SIG-M5 (cell line): Measurements from ENCODE around the gene KRT33B.
"Not testable (repeated sequence)": the region's sequence is repeated elsewhere in the genome, so short reads cannot be mapped to it uniquely, and the experiment has no call there.

ENCODE experiments used
- DNase-seq: peaks from one replicate; lab custom pipeline; 2025; lab: John Stamatoyannopoulos, UW

Gene KRT33B

DNA sequence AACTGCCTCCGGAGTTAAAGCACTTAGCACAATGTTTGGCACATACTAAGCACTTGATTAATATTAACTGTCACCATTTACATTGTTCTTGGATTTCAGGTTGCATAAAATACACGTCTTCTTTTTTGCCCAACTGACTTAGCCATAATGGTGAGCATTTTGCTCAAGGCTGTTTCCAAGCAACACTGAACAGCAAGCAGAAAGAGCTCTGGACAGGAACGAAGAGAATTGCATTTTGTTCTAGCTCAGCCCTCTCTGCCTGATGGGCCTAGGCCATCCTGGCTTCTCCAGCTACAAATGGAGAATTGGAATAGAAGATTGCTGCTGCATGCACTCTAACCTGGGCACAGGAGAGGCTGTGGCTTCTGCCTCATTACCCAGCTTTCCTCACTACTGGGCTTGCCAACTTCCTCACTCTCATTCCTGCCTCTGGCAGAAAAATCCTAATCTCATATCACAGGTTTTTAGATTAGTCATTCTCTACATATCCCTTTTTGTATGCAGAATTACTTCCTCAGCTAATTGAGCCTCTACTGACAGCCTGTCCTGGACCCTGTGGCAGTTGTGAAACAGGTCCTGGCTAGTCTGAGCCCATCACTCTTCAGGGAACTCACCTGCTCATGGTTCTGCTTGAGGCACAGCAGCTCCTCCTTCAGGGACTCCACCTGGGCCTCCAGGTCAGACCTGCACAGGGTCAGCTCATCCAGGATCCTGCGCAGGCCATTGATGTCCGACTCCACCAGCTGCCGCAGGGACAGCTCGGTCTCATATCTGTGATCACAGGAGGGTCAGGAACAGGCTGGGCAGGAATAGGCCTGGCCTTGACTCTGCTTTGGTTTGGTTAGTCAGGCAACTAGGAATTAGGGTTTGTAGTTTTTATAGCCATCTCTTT, 21.5 kb downstream of the KRT33B start:
- no peak for DNase-seq

DNA sequence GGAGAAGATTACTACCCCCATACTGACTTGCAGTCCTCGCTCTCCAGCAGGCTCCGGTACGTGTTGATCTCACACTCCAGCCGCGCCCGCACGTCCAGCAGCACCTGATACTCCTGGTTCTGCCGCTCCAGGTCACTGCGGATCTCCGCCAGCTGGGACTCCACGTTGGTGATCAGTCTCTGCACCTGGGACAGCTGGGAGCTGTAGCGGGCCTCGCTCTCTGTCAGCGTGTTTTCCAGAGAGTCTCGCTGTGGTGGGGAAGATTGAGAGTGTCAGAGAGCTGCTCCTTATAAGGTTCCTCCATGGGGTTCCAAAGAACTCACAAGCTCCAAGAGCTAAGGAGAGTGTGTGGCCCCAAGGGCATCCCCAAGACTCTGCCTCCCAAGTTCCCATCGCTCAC, 23.2 kb downstream of the KRT33B start:
- not testable (repeated sequence) for DNase-seq

DNA sequence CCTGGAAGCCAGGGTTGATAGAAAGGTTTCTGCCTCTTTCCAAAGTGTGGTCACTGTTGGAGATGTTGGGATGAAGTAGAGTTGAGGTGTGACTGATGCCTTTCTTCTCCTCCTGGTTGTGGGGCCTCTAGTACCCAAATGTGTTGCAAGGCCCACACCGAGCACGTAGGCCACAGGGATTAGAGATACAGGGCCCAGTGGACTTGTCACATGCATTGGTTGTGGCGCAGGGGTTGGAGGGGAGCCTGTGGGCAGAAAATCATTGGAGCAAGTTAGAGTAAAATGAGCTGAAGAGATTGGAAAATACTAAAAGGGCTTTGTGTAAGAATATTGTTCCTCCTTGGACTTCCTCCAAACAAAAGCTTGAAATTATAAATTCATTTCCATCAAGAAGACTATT, 23.6 kb downstream of the KRT33B start:
- DNase-seq = no peak

DNA sequence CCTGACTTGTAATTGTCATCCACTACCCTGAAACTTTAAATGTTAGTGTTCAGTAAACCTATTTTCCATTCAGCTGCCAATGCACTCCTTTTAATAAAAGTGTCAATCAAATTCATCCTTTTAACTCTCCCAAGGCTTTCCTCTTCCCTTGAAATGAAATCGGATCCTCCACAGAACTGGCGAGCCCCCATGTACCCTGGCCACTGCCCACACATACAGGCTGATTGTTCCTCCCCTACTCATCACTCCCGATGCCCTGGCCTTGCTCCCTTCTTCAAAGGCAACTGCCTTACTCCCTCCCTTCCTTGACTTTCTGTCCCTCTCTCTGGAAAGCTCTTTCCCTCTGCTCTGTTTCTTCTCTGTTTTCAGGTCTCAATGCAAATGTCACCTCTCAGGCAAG, 26.6 kb downstream of the KRT33B start:
- DNase-seq = no peak

DNA sequence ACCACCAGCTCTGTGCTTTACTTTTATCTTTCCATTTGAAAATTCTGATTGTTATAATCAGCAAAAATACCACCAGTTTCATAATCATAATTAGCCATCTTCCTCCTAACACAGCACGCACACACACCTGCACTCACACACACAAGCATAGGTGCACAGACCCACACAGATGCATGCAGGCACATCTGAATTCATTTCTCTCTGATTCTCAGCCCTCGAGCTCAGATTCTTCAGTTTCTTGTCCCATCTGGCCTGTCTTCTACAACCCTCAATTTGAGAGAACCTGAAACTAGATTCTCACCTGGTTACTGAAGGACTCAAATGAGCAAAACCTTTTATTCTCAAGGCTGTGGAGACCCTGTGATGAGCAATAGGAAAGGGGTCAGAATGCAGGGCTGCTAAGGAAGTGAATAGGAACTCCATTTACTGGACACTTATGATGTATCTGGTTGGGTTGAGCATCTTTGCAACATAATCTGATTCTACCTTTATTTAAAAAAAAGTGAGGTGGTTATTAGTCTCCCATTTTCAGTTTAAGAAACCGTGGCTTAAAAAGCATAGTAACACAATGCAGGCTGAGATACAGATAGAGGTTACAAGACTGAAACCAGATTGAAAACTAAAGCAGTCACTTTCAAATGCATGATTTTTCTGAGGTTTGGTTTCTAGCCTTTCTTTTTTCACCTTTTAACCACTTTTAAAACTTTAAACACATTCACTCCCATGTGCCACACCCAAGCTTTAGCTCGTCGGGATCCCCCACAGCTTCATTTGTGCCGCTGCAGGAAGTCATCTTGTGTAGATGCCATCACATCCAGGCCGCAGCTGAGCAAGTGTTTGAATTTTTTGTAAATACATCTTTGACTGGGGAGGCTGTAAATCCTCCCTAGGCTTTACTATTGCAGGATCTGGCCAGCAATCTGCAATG, 28.4 kb downstream of the KRT33B start:
- DNase-seq = no peak

DNA sequence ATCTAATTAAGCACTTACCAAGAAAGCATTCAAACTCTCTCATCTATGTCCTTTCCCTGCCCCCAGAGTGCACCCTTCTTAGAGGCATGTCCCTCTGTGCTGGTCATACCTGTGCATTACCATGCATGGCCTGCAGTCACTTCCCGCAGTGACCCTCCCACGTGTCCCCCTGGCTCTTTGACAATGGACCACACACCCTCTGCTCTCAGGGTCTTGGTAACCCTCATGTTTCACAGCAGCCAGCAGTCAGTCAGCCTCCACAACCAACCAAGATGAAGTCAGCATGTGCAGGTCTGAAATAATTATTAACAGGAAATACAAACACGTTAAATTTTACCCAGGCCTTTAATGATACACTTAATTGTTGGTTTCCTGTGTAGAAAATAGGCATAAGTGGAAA, 29.1 kb downstream of the KRT33B start:
- no peak for DNase-seq

DNA sequence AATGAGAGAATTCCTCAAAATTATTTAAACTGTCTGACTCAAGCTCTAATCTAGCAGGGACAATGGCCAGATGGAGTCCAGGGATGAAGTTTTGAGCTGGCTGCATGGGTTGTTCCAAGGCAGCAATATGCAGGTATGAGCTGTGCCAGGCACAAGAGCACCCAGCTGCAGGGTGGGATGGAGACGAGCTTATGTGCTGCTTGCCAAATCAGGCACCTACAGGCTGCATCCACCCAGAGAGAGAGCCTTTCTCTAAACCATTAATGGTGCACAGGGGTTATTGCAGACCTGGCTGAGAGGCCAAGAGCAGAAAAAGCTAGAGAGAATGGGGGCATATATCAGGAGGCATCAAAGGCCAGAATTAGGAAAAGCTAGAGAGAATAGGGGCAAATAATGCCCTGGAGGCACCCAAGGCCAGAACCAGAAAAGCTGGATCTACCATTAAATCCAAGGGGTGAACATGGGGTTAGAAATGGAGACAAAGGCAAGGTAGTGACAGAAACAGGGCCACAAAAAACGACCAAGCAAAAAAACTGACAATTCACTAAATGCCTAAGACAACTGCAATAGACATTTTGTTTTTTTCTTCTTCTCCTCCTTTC, 29.9 kb downstream of the KRT33B start:
- DNase-seq = no peak

DNA sequence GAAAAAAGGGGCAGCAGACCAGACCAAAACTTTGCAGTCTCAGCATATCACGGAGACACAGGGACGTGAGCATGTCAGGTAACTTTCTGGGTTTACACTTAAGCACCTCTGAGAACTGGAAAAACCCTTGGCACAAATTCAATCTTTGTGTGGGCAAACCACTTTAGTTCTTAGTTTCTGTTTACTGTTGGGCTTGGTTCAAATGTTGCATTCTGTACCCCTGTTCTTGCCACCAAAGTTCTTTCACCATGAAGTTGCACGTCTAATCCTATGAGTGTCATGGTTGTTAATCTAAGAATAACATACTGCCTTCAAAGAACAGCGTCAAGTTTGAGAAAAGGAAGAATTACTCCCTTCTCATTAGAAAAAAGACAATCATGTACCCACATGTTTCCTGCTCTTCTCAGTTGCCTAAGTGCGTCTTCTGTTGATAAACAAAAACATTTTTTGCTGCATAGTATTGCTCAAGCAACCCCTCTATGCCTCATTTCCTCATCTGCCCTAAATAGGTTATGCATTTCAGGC, 30.6 kb downstream of the KRT33B start:
- no peak for DNase-seq

DNA sequence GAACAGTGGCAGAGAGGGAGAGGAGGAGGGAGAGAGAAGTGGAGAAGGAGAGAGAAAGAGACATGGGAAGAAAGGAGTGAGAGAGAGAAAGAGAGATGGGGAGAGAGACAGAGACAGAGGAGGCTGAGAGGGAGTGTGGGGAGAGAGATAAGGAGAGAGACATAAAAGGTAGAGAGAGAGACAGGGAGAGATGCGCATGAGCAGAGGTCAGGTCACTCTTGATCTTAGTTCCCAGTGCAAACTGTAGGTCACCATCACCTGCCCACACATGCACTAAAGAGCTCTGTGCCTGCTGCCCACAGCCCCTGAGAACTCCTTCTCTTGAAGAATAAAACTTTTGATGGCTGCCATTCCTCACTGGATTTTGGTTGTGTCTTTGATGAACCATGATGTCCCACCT, 33.9 kb downstream of the KRT33B start:
- no peak for DNase-seq

DNA sequence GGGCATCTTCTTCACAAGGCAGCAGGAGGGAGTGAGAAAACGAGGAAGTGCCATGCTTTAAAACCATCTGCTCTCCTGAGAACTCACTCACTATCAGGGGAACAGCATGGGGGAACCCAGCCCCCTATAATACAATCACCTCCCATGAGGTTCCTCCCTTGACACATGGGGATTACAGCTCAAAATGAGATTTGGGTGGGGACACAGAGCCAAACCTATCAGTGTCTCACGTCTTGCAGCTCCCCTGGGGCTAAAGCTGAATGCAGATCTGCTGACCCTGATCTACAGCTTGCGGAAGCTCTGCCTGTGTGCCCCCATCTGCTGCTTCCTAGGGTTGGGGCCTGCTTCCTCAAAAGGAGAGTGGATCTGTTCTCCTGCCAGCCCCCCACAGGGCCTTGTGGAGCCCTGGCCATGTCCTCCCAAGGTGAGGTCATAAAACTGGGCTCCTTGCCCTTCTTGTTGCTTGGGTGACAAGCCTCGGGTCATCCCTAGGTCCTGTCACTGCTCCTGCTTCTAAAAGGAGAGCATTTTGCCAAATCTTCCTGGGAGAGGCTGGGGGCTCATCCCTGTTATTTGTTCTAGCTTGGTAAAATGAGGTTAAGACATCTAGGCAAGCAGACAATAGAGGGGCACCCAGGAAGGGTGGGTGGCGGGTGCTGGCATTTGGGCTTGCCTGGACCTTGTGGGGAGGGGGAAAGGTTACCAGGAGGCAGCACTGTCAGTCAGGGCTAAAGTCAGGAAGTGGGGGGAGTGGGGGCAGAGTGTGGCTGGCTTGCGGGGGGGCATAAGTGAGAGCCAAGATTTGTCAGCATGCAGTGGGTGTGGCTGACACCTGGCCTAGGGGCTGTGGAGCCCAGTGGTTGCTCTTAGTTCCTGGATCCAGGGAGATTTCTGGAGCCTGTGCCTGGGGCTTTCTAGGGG, 35.0 kb downstream of the KRT33B start:
- no peak for DNase-seq

DNA sequence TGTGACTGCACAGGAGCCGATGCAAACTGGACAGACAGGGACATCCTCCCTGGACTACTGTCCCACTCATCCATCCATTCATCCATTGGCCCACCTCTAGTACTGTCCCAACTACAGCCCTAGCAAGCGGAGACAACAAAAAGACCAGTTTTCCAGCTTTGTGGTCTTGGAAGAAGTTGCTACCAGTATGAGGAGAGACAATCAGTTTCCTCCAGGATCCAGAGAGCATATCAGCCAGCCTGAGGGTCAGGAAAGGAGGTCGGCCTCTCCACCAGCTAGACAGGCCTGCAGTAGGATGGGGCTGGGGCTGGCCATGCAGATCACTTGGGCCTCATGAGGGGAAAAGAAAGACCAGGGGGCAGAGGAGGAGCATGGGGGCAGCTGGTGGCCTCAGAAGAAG, 35.8 kb downstream of the KRT33B start:
- DNase-seq = no peak

DNA sequence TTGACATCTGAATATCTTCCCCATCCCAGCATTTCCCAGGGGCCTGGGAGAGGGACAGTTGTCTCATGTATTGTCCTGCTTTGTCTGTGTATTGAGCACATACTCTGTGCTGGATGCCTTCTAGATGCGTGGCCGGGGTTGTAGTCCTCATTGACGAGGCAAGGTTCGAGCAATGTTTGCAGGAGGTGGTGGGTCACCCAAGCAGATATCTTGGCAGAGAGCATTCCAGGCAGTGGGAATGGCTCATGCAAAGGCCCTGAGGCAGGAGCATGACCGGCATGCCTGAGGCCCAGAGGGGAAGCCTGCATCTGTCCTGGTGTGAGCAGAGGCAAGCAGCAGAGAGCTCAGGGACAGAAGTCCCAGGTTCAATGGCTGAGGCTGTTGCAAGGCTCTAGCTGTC, 36.5 kb downstream of the KRT33B start:
- no peak for DNase-seq

DNA sequence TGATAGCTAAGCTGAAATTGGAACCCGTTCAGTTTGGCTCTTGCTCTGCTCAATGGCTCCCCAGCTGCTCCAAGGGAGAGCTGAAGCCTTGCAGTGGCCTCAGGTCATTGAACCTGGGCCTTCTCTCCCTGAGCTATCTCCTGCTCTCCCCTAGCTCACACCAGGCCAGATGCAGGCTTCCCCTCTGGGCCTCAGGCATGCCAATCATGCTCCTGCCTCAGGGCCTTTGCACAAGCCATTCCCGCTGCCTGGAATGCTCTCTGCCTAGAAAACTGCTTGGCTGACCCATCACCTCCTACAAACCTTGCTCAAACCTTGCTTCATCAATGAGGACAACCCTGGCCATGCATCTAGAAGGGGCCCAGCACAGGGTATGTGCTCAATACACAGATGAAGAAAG, 37.4 kb downstream of the KRT33B start:
- DNase-seq = no peak

DNA sequence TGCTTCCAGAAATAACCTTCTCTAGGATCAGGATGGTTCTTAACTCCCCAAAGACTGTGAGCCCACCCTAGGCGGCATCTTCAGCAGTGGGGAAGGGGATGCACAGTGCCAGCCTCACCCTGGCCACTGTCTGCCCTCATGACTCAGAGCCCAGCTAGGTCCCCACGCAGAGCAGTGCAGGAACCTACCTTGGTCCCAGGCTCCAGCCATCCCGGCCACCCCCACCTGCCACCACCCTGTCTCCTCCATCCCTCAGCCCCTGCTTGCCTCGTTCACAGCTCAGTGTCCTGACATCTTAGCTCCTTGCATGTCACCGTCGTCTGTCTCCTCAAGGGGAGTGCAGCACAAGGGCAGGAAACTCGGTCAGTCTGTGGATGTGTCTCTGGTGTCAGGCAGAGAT, 38.0 kb downstream of the KRT33B start:
- DNase-seq = no peak

DNA sequence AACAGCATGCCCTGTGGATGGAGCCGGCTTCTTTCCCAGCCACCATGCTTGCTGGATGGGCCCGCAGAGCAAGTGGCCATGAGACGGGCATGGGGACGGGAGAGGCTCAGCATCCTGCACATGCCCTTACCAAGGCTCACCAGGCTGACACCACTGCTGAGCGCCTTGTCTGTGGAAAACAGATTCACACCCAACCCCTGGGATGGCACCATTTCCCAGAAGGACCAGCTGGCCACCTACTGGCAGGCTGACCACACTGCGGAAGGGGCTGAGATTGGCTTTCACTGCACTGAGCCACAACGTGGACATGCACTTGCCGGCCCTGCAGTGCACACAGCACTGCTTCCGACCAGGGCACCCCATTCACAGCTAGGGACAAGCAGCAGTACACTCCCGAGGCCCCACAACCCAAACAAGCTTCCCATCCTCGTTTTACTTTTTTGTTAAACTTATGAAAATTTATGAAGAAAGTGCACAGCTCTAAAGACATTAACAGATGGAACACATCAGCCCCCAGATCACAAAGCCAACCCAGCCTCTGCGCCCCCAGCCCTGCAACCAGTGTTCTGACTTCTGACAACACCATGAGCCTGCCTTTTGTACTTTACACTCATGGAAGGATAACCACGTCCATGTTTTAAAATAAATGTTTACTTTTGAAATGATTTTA, 40.2 kb downstream of the KRT33B start:
- no peak for DNase-seq

DNA sequence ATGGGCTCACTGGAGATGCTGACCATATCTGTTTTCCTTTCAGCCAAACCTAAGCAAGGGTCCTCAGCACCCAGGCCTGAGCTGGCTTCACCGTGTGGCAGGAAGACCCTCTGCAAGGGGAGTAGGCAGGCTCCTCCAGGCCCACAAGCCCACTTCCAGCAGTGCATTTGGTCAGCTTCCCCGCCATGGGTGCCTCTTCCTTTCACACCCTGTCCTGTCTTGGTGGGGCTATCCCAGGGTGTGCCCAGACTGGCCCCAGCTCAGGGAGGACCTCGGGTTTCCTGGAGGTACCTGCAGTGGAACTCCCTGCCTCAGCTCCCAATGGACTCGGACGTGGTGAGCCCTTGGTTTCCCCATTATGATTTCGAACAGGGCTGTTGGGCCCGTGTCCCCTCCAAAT, 41.4 kb downstream of the KRT33B start:
- no peak for DNase-seq

DNA sequence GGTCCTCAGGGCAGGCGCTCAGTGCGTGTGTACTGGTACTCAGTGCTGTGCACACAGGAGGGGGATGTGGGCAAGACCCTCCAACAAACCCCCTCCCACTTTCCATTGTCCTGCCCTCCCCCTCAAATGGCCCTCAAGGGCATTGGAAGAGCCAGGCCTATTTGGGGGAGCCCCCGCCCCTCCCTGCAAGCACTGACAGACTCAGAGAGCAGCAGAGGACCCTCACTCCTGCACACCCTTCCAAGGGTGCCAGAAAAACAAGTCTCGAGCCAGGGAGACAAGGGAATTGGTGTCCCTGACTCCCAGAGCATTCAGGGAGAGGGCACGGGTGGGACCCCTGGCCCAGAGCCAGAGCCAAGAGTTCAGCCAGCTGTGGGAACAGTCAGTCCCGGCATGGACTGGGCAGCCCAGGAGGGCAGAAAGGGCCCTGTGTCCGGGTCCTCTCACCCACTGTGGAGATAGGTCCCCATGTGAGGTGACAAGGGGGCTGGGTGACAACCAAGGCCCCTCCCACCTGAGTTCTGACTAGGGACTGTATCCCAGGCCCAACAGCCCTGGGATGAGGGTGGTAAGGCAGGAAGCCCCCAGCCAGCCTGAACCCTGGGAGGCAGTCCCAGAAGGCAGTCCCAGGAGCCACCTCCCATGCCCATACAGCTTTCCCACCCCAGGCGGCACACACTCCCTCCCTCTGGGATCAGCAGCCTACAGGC, 42.0 kb downstream of the KRT33B start:
- DNase-seq = no peak

DNA sequence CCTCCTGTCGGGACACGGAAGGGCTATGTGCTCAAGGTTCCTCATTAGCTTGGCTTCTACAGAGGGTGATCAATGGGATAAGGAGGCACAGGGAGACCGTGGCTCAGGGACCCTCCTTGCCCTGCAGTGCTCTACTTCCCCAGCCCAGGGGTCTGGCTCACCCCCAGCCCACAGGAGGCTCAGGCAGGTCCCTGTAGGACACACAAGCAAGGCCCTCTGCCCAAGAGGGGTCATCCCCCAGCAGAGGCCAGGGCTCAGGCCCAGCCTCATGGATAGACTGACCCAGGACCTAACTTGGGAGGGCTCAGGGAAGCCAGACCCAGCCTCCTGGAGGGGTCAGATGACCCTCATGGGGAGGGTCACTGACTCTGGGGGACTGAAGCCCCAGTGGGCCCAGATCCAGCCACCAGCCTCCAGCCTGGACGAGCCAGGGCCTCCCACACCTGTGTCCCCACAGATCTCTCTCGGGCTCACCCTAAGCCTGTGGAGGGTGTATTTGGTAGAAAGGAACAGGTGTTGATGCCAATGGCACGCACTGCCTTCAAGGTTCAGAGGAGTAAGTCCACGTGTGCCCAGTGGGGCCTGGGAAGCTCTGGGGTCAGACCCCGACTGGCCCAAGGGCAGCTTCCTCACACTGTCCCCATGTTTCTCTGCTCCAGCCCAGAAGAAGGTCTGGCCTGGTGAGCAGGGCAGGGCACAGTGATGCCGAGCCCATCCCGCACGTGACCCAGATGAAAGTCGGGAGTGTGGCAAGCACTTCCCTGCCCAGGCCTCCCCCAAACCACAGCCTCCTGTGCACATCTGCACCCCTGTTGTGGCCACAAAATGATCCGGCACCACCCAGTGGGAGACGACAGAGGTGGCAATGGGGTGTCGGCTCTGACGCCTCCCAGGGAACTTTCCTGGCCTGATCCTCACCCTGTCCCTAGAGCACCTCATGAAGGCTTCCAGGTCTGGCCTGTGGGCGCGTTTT, 43.2 kb downstream of the KRT33B start:
- DNase-seq = no peak

DNA sequence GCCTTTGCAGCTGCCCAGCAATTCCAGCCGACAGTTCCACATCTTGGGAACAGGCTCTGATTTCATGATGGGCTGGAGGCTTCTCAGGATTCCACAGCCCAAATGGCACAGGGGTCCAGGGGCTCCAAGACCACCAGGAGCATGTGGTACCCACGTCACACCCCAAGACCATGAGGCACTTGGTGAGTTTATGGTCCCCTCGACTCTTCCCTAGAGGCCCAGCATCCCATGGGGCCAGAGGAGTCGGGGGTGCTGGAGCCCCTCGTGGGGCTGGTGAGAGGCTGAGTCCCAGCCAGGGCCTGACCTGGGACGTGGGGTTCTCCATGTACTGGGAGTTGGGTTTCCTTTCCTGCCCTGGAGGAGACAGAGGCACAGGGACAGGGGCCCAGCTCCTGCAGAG, 44.0 kb downstream of the KRT33B start:
- DNase-seq = no peak
